ENCODE data around the gene VTI1A.
"Not testable (repeated sequence)": the region's sequence is repeated elsewhere in the genome, so short reads cannot be mapped to it uniquely, and the experiment has no call there.

VTI1A gene

GRCh38 chr10:112843623-112844022 lies 396.6 kb downstream of the VTI1A start:
- no peak for DNase-seq

DNA sequence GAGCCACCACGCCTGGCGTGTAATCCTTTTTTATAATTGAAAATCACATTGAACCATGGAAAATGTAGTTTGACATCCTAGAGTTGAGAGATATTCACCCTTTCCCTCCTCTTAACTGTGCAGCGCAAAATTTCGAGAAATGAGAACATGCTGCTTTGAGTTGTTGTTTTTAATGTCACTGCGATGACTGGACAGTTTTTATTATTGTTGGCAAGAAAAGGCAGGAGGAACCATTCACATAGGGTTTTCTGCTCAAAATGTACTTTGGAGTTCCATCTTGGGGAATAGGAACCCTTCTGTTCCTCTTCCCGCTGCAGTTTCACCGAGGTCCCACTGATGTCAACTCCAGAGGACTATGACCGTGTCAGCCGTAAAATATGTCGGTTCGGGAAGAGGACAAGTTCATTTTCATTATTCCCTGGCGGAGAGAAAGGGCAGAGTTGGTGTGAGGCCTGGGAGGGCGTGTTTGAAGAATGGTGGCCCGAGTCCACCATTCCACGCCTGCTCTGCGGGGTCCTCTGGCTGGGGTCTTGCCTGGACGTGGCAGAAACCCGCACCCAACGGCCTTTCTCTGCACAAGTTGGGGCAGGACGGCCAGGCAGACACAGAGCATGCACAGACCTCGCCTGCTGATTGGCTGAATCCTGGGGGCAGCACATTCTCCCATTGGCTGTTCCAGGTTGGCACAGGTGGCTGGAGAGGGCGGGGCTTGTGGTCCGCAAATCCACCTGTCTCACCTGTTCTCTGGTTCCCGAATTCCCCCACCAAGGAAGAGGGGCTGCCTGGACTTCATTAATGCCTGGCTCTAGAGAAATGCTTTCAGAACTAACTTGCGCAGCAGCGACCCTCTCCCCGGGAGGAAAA lies 397.9 kb downstream of the VTI1A start:
- no peak for DNase-seq

DNA sequence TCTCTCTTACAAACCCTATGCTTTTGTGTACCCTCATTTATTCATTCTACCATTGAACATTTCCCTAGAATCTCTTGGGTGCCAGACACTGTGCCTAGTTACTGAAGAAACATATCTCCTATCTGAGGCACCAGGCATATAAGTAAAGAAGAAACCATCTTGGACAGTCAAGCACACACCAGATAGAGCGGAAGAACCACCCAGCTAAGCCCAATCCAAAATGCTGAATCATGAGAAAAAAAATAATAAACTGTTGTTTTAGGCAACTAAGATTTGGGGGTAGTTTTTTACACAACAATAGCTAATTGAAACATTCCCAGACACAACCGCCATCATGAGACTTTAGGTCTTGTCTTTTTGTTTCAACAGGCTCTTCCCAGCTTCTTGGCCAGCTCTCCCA lies 400.8 kb downstream of the VTI1A start:
- DNase-seq, result no peak

DNA sequence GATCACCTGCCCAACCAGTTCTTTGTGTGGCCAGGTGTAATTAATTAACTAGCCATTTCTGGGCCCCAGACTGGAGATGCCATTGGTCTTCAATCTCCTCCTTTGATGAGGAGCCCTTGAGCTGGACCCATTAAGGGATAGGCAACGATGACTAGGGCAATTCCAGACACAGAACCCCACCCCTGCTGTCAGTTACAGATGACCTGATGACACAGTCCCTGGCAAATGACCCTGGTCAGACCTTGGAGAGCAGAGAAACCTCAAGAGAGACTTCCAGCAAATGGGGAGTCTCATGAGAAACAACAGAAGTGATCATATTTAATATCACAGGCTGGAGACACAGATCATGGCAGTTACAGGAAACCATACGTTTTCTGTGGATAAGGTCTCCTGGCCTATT lies 401.2 kb downstream of the VTI1A start:
- no peak for DNase-seq

- DNase-seq, result no peak
Measured at GRCh38 chr10:112848868-112849430, 401.9 kb downstream of the VTI1A start.

GRCh38 chr10:112849546-112849945 lies 402.5 kb downstream of the VTI1A start:
- DNase-seq, result no peak

DNA sequence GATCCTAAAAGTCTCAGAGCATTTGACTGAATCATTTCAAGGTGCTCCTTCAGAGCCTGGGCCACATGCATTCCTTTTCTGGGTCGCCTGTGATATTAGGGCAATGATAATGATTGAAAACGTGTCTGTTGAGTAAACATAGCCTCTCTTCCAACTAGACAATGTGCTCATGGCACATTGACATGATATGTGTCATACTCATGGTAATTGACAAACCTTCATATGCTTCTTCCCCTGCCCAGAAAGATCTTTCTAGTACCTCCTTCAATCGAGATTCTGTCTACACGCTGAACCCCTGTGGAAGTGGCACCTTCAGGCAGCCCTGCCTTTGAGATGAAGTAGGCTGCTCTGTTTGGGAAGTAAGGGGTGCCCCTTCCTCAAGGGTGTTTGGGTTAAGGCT lies 404.2 kb downstream of the VTI1A start:
- DNase-seq, result no peak

DNA sequence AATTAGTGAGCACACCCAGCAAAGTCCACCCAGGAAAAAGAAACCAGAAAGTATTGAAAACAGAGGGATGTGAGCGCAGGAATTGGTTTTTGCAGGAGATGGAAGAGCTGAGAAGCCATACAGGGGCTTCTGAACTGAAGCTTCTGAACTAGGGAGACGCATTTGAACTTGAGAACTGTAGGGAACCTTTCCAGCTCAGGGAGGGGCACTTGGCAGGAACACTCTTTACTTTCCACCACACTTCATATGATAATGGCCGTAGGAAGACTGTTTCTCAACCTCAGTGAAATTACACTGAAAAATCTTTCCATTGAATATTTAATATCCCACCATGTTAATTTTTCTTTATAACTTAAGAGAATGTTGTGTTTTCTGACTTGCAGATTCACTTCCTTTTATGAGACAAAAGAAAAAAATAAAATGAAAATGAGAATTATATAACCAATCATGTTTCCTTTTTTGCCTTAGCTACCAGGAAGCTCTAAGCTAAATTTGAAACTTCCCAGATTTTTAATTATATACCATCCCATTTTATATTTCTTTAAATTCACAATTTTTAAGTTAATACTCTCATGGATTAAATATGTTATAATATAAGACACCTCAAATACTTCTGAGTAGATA lies 404.7 kb downstream of the VTI1A start:
- DNase-seq, result no peak

DNA sequence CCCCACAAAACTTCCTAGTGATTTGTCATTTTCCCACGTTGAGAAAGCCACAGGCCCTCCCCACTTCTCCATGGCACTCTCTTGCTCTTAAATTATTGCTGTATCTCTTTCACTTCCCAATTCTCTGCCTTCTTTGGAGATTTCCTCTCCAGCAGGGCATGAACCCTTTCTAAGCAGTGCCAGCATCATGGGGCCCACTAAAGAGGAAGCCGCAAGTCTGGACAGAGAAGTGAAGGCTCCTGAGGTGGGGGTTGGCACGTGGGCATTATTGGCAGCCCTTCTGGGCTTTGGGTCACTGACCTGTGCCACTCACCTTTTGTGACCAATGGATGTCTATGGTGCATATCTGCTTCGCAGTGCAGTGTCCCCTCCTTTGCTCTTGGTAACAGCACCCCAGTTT lies 405.3 kb downstream of the VTI1A start:
- no peak for DNase-seq

GRCh38 chr10:112855134-112855533 lies 408.1 kb downstream of the VTI1A start:
- DNase-seq, result no peak

- no peak for DNase-seq
Measured at GRCh38 chr10:112857493-112857892, 410.5 kb downstream of the VTI1A start.

- no peak for DNase-seq
Measured at GRCh38 chr10:112858986-112859651, 412.1 kb downstream of the VTI1A start.

DNA sequence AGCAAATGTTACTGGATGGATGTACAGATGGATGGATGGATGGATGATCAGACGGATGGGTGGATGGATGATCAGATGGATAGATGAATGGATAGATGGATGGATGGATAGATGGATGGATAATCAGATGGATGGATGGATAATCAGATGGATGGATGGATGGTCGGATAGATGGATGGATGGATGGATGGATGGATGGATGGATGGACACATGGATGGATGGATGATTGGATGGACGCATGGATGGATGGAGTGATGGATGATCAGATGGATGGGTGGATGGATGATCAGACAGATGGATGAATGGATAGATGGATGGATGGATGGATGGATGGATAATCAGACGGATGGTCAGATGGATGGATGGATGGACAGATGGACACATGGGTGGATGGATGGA lies 412.8 kb downstream of the VTI1A start:
- no peak for DNase-seq

GRCh38 chr10:112863461-112863860 lies 416.4 kb downstream of the VTI1A start:
- DNase-seq, result not testable (repeated sequence)
